ENCODE data around the gene MAGI1.

Gene MAGI1

DNA sequence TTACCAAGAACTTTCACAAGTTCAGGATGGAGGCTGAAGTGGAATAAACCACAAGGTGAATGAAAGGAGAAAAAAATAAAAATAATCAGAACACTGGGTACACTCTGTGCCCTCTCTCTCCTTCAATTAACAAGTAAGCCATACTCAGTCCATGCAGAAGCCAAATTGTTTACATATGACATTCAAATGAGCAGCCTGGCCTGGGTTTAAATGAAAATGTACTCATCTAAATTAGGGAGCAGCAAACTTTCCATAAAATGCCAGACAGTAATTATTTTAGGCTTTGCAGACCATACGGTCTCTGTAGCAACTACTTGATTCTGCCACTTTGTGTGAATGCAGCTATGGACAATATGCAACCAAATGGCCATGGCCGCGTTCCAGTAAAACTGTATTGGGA lies 376.6 kb downstream of the MAGI1 start:
- H3K36me3 Mint-ChIP-seq = no peaks in the 10 kb centered on the region
- no peaks in the 10 kb centered on the region for H3K27me3 Mint-ChIP-seq
- no peaks in the 10 kb centered on the region for H3K4me1 Mint-ChIP-seq (ENCODE audit: low read depth)
- no peak overlapping the region for H3K27ac Mint-ChIP-seq
- H3K4me3 Mint-ChIP-seq = no peak overlapping the region
- peaks cover 8% of the 10 kb centered on the region for H3K9me3 Mint-ChIP-seq (ENCODE audit: low read depth)

DNA sequence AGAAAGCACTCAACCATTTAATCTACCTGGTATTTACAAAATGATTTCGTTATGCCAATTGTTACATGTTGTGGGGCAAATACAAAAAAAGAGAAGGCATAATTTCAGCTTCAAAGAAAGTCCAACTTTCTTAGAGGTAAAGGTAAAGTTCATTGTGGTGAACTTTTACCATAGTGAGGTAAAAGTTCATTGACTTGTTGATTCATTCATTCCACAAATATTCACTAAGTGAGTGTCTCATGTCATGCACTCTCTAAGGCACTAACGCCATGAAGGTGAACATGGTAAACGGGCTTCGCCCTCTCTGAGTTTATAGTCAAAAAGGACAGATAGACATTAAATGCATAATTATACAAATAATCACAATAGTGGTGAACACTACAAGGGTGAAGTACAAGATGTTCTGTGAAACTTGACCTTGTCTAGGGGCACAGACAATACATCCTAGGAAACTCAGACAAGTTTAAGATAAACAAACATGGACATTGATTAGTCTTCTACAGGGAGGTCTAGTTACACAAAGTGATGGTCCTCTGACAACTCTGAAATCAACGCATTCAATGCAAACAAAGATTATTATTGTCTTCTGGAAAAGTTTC lies 378.6 kb downstream of the MAGI1 start:
- H3K27ac Mint-ChIP-seq = no peak overlapping the region
- peaks cover 8% of the 10 kb centered on the region for H3K9me3 Mint-ChIP-seq (ENCODE audit: low read depth)
- H3K36me3 Mint-ChIP-seq = no peaks in the 10 kb centered on the region
- no peaks in the 10 kb centered on the region for H3K4me1 Mint-ChIP-seq (ENCODE audit: low read depth)
- no peaks in the 10 kb centered on the region for H3K27me3 Mint-ChIP-seq
- no peak overlapping the region for H3K4me3 Mint-ChIP-seq

DNA sequence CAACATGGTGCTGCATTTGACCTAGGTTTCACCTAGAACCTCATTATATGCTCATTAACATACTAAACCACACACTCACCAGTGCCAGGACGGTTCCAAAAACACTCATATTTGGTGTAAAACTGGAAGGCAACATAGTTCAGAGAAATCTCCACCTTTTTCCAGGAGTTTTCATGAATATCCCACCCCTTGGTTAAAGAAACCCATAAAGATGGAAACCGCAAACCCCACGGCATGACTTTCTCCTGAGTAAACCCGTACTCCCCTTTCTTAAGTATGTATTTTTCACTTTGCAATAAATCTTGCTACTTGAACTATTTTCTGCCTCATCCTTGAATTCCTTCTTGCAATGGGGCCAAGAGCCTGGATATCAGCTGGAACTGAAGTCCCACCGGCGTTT lies 379.3 kb downstream of the MAGI1 start:
- no peaks in the 10 kb centered on the region for H3K4me1 Mint-ChIP-seq (ENCODE audit: low read depth)
- H3K27ac Mint-ChIP-seq = no peak overlapping the region
- no peak overlapping the region for H3K4me3 Mint-ChIP-seq
- H3K9me3 Mint-ChIP-seq (ENCODE audit: low read depth) = peaks cover 8% of the 10 kb centered on the region
- H3K27me3 Mint-ChIP-seq = no peaks in the 10 kb centered on the region
- H3K36me3 Mint-ChIP-seq = no peaks in the 10 kb centered on the region

DNA sequence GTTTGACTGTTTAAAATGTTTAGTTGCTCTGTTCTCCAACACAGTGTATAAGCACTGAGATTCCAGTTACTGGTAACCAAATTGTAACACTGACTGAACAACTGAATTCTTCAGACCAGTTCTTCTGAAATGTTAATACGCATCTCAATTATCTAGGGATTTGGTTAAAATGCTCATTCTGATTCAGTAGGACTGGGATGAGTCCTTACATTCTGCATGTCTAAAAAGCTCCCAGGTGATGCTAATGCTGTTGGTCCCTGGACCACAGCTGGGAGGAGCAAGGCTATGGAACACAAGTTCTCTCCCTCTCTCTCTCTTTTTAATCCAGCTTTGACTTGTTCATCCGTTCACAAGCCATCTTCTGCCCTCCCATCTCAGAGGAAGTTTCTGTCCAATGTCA lies 380.3 kb downstream of the MAGI1 start:
- no peak overlapping the region for H3K27ac Mint-ChIP-seq
- H3K4me3 Mint-ChIP-seq = no peak overlapping the region
- H3K4me1 Mint-ChIP-seq (ENCODE audit: low read depth) = no peaks in the 10 kb centered on the region
- H3K9me3 Mint-ChIP-seq (ENCODE audit: low read depth) = peaks cover 8% of the 10 kb centered on the region
- H3K36me3 Mint-ChIP-seq = no peaks in the 10 kb centered on the region
- peaks cover 1% of the 10 kb centered on the region for H3K27me3 Mint-ChIP-seq

DNA sequence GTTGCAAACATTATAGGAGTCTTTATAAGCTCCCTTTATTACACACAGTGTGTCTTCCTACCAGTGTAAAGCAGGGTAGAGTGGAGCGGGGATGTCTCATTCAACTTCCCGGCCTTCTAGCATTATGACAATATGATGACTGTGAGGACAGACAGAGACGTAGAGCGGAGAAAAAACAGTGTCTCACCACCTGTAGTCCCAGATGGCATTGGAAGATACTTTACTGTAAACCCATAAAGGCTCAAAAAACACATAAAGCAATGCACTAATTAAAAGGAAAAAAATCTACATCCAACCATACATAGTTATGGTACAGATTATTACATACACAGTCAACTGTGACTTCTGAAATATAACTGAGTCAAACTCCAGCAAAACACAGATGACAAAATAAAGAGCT lies 383.7 kb downstream of the MAGI1 start:
- H3K4me3 Mint-ChIP-seq = no peak overlapping the region
- no peak overlapping the region for H3K27ac Mint-ChIP-seq
- no peaks in the 10 kb centered on the region for H3K36me3 Mint-ChIP-seq
- peaks cover 3% of the 10 kb centered on the region for H3K27me3 Mint-ChIP-seq
- H3K9me3 Mint-ChIP-seq (ENCODE audit: low read depth) = peaks cover 23% of the 10 kb centered on the region
- no peaks in the 10 kb centered on the region for H3K4me1 Mint-ChIP-seq (ENCODE audit: low read depth)

DNA sequence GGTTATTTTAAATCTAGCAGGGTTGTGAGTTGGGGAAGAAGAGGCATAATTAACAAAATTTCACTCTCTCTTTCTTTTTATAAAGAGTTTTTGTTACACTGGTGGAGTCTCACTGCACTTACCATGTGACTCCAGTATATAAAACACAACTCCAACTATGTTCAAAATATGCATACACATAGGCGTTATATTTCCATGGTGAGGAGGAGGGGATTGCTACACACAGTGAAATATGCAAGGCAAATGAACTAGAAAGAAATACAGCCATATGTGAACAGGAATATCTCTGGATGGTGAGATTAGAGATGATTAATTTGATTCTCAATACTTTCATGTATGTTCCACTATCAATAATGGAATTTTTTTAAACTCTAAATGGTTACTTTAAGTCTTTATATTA lies 385.0 kb downstream of the MAGI1 start:
- no peaks in the 10 kb centered on the region for H3K4me1 Mint-ChIP-seq (ENCODE audit: low read depth)

DNA sequence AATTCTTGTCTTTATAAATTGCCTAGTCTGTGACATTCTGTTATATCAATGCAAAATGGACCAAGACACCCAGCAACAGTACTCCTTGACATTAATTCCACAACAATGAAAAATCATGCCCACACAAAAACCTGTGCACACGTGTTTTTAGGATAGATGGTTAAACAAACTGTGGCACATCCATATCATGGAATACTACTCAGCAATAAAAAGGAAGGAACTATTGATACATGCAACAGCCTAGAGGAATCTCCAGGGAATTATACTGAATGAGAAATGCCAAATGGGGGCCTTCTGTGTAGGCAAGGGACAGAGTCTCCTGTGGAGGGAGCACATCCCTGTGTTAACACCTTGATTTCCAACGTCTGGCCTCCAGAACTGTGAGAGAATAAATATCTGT lies 388.5 kb downstream of the MAGI1 start:
- Mint-ChIP-seq H3K27me3 (peaks cover 3% of the 10 kb centered on the region), H3K4me3 (no peak overlapping the region), H3K4me1 (ENCODE audit: low read depth) (no peaks in the 10 kb centered on the region), H3K27ac (no peak overlapping the region), H3K36me3 (no peaks in the 10 kb centered on the region), H3K9me3 (ENCODE audit: low read depth) (peaks cover 28% of the 10 kb centered on the region)

More for the DNA sequence above, 385.0 kb downstream of the MAGI1 start:
- no peak overlapping the region for H3K4me3 Mint-ChIP-seq
- no peaks in the 10 kb centered on the region for H3K36me3 Mint-ChIP-seq
- H3K27me3 Mint-ChIP-seq = peaks cover 3% of the 10 kb centered on the region
- H3K9me3 Mint-ChIP-seq (ENCODE audit: low read depth) = peaks cover 16% of the 10 kb centered on the region
- no peak overlapping the region for H3K27ac Mint-ChIP-seq

DNA sequence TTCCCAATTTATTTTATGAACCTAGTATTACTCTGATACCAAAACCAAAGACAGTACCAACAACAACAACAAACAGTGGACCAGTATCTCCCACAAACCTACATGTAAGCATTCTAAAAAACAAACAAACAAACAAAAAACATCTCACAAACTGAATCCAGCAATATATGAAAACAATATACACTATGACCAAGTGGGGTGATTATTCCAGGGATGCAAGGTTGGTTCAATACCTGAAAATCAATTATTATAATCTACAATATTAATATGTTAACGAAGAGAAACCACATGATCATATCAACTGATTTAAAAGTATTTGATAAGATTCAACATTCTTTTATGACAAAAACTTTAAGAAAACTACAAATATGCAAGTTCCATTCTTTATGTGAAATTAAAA lies 391.3 kb downstream of the MAGI1 start:
- H3K27me3 Mint-ChIP-seq = no peaks in the 10 kb centered on the region
- peaks cover 30% of the 10 kb centered on the region for H3K9me3 Mint-ChIP-seq (ENCODE audit: low read depth)
- H3K36me3 Mint-ChIP-seq = no peaks in the 10 kb centered on the region
- H3K4me1 Mint-ChIP-seq (ENCODE audit: low read depth) = no peaks in the 10 kb centered on the region
- H3K27ac Mint-ChIP-seq = no peak overlapping the region
- H3K4me3 Mint-ChIP-seq = no peak overlapping the region

DNA sequence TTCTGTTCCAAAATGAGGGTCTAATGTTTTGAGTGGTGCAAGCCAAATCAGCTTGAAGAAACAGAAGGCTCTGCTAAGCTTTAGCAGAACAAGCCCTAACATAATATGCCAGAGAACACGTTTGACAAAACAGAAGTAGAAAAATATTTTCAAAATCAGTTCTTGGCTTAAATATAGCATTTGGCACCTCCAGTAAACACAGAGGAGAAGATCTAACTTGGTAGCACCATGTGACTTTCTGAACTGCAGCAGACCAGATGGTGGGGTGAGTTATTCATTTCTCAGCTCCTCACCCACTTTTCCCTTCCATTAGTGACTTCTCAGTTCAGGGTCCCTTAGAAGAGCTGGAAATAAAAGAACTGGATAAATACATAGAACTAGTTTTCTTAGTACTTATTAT lies 395.8 kb downstream of the MAGI1 start:
- Mint-ChIP-seq H3K4me1 (ENCODE audit: low read depth) (no peaks in the 10 kb centered on the region), H3K36me3 (no peaks in the 10 kb centered on the region), H3K4me3 (no peak overlapping the region), H3K9me3 (ENCODE audit: low read depth) (peaks cover 22% of the 10 kb centered on the region), H3K27me3 (no peaks in the 10 kb centered on the region), H3K27ac (no peak overlapping the region)

DNA sequence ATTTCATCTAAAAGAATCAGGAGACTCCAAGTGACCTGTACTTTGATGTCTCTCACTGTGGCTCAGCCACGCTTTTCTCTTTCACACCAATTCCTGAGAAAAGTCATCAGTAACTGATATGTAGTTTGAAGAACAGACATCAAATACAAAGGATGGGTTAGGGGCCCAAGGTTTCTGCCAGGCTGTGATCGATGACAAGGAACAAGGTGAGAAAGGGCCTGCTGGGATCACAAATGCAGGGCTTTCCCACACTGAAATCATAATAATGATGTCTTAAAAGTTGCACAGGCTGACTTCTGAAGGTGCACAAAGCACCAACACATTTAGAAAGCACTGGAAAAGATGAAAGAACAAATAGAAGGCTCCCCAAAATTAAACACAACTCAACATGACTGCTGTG lies 396.9 kb downstream of the MAGI1 start:
- Mint-ChIP-seq H3K27ac (no peak overlapping the region), H3K36me3 (no peaks in the 10 kb centered on the region), H3K9me3 (ENCODE audit: low read depth) (peaks cover 20% of the 10 kb centered on the region), H3K4me3 (no peak overlapping the region), H3K4me1 (ENCODE audit: low read depth) (no peaks in the 10 kb centered on the region), H3K27me3 (no peaks in the 10 kb centered on the region)

DNA sequence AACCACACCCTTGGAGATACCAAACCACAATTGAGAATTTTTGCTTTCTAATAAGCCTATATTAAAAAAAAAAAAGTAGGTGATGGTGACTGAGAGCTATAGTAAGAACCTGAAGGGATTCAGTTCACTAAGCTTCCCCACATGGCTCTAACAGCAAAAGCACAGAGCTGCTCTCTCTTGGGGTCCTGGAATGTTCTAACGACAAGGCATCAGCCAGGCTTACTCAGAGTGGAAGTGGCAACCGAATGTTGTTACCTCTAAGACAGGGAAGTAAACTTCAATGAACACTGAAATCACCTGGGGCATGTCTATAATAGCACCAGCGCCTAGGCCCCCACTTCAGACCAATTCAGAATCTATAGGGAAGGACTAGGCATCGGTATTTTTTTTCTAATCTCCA lies 397.7 kb downstream of the MAGI1 start:
- H3K9me3 Mint-ChIP-seq (ENCODE audit: low read depth) = peaks cover 17% of the 10 kb centered on the region
- H3K36me3 Mint-ChIP-seq = no peaks in the 10 kb centered on the region
- no peak overlapping the region for H3K27ac Mint-ChIP-seq
- no peaks in the 10 kb centered on the region for H3K27me3 Mint-ChIP-seq
- H3K4me3 Mint-ChIP-seq = no peak overlapping the region
- no peaks in the 10 kb centered on the region for H3K4me1 Mint-ChIP-seq (ENCODE audit: low read depth)

DNA sequence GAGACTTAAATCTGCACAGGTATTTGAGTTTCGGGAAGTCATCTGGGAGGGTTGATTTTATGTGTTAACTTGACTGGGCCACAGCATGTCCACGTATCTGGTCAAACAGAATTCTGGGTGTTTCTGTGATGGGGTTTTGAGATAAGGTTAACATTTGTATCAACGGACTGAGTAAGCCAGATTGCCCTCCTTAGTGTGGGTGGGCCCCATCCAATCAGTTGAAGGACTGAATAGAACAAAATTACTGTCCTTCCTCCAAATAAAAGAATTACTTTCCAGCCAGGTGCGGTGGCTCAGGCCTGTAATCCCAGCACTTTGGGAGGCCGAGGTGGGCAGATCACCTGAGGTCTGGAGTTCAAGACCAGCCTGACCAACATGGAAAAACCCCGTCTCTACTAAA lies 399.3 kb downstream of the MAGI1 start:
- no peaks in the 10 kb centered on the region for H3K27me3 Mint-ChIP-seq
- H3K36me3 Mint-ChIP-seq = no peaks in the 10 kb centered on the region
- H3K9me3 Mint-ChIP-seq (ENCODE audit: low read depth) = peaks cover 12% of the 10 kb centered on the region
- no peak overlapping the region for H3K4me3 Mint-ChIP-seq
- no peaks in the 10 kb centered on the region for H3K4me1 Mint-ChIP-seq (ENCODE audit: low read depth)
- no peak overlapping the region for H3K27ac Mint-ChIP-seq

DNA sequence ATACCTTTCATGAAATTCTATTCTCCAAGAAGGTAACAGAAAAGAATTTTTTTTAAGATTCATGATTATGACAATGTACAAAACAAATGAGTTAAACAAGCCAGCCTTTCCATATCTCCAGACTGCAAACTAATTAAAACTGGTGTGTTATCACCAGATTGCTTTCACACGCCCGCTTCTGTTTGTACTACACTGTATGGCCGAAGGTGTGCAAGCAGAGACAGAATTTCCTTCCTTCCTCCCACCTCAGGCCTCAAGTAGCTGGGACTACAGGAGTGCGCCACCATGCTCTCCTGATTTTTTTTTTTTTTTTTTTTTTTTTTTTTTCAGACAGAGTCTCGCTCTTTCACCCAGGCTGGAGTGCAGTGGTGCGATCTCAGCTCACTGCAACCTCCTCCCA lies 400.4 kb downstream of the MAGI1 start:
- no peaks in the 10 kb centered on the region for H3K36me3 Mint-ChIP-seq
- H3K27ac Mint-ChIP-seq = no peak overlapping the region
- no peak overlapping the region for H3K4me3 Mint-ChIP-seq
- no peaks in the 10 kb centered on the region for H3K27me3 Mint-ChIP-seq
- peaks cover 6% of the 10 kb centered on the region for H3K9me3 Mint-ChIP-seq (ENCODE audit: low read depth)
- no peaks in the 10 kb centered on the region for H3K4me1 Mint-ChIP-seq (ENCODE audit: low read depth)

DNA sequence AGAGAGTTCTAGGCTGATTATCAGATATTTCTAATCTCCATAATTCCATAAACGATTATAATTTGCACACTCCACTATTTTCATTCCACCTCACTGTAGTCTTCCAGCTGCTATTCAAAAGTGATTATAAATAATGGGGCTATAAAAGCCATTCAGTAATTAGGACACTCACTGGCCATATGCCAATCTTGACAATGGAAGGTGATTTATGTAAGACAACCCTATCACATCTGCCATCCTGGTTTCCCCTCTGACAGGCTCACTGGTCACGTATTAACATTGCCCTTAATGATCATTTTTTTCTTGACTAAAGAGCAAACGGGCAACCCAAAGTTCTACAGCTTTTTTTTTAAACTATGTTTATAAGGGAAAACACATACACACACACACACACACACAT lies 402.4 kb downstream of the MAGI1 start:
- H3K4me1 Mint-ChIP-seq (ENCODE audit: low read depth) = no peaks in the 10 kb centered on the region
- H3K36me3 Mint-ChIP-seq = no peaks in the 10 kb centered on the region
- H3K4me3 Mint-ChIP-seq = no peak overlapping the region
- peaks cover 4% of the 10 kb centered on the region for H3K9me3 Mint-ChIP-seq (ENCODE audit: low read depth)
- no peaks in the 10 kb centered on the region for H3K27me3 Mint-ChIP-seq
- H3K27ac Mint-ChIP-seq = no peak overlapping the region

DNA sequence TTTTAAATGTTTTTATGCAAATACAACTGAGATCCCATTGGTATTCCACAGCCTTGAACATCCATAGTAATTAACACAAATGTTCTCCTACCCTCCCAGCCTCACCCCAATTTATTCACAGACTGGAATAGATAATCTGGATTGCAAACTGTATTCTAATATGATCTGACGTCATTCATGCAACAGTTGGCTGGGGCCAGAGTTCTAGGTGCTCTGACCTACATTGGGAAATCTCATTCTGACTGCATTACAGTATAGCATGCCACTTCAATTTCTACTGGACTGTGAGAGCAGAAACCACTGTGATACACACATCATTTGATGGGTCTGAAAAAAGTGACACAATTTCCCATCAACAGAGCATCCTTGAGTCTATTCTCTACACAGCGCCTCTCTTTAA lies 403.1 kb downstream of the MAGI1 start:
- H3K27me3 Mint-ChIP-seq = no peaks in the 10 kb centered on the region
- H3K27ac Mint-ChIP-seq = no peak overlapping the region
- H3K4me3 Mint-ChIP-seq = no peak overlapping the region
- H3K9me3 Mint-ChIP-seq (ENCODE audit: low read depth) = peaks cover 3% of the 10 kb centered on the region
- H3K36me3 Mint-ChIP-seq = no peaks in the 10 kb centered on the region
- H3K4me1 Mint-ChIP-seq (ENCODE audit: low read depth) = no peaks in the 10 kb centered on the region

DNA sequence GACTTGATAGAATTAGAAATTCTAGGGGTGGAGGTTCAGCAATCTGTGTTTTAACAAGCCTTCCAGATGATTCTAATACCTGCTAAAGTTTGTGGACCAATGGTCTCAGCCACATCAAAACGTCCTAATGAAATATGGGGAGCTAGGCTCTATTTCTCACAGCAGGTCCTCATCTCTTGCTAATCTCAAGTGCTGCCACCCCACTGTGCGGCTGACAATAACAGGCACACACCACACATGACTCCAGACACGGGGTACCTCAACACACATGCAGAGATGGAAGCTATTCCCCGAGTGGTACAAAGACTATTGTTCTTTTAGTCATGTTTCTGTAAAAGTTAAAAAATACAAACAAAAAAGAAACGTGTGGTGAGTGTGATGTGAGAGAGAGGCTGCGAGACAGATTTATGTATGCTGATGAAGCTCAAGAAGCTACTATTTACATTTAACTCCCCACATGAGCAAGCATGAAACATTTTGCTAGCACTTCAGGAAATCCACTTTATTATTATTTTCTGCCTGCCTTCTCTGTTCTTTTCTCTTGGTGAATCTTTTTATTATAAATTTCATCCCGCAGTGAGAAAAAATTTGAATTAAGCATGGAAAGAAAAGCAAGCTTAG lies 405.6 kb downstream of the MAGI1 start:
- H3K36me3 Mint-ChIP-seq = no peaks in the 10 kb centered on the region
- peaks cover 3% of the 10 kb centered on the region for H3K9me3 Mint-ChIP-seq (ENCODE audit: low read depth)
- H3K27me3 Mint-ChIP-seq = no peaks in the 10 kb centered on the region
- no peak overlapping the region for H3K4me3 Mint-ChIP-seq
- no peak overlapping the region for H3K27ac Mint-ChIP-seq
- H3K4me1 Mint-ChIP-seq (ENCODE audit: low read depth) = no peaks in the 10 kb centered on the region
